Neural crest cell (in vitro differentiated cells): ENCODE data around the gene AFF4. TPM values are rescaled to one million over a fixed set of nuclear protein-coding genes. Genes with fewer than 3 reads are reported as not detected.
"Not testable (repeated sequence)": the region's sequence is repeated elsewhere in the genome, so short reads cannot be mapped to it uniquely, and the experiment has no call there.

Experiments used
- DNase-seq: peaks from one replicate; pipeline ENCODE4 v3.0.0; 2021; ENCODE audit warnings: low read depth, mixed read lengths, low spot score
- H3K27ac Mint-ChIP-seq: one replicate; pipeline ENCODE4 v1.8.0; 2021; ENCODE audit warnings: mild to moderate bottlenecking, mixed read lengths; ENCODE audit not compliant: unreplicated experiment
- H3K27me3 Mint-ChIP-seq: 2 replicates; pipeline ENCODE4 v1.8.0; 2021; ENCODE audit warnings: low read depth, mild to moderate bottlenecking, mixed read lengths
- H3K36me3 Mint-ChIP-seq: 2 replicates; pipeline ENCODE4 v1.8.0; 2021; ENCODE audit warnings: low read depth, mild to moderate bottlenecking, mixed read lengths
- H3K4me1 Mint-ChIP-seq: 2 replicates; pipeline ENCODE4 v1.8.0; 2021; ENCODE audit warnings: mixed read lengths
- H3K4me3 Mint-ChIP-seq: one replicate; pipeline ENCODE4 v1.8.0; 2021; ENCODE audit warnings: mild to moderate bottlenecking, mixed read lengths
- H3K9me3 Mint-ChIP-seq: 2 replicates; pipeline ENCODE4 v1.8.0; 2021; ENCODE audit warnings: mixed read lengths
- total RNA-seq: library from RNA; stranded (reverse); gene quantifications from 2 replicates; pipeline ENCODE4 v1.2.1, GENCODE V29; 2021
- TF ChIP-seq, protein P1 (sequence below): fragments of 200-600 bp; sonication (generic); conservative IDR thresholded peaks from 2 replicates; pipeline ENCODE4 v1.5.0; 2021; ENCODE audit warnings: antibody characterized with exemption, mild to moderate bottlenecking

AFF4 gene
- total RNA-seq, 1 donor from 2014 or later = 64.7 TPM

DNA sequence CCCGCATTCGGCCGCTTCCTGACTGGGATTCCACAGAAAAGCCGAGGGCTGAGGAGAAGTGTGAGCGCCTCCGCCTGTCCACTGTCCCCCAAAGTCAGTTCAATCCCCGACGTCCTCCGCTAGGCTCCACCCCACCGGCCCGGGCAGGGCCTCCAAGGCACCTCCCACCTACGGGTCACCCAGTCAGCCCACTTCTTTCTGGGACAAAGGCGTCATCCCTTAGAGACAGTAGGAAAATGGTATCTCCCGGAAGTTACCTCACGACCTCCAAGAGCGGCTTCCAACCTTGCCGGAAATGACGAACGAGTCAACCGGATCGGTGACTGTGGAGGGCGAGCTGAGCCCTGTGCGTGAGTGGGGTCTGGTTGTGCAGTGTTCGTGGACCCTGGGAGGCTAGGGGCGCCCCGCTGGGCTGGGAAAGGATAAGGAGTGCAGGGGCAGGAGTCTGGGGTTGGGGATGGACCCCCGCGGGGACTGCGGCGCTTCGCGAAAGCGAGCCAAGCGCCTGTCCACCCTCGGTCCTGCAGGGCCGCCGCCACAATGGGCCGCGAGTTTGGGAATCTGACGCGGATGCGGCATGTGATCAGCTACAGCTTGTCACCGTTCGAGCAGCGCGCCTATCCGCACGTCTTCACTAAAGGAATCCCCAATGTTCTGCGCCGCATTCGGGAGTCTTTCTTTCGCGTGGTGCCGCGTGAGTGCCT lies 96.9 kb downstream of the AFF4 start, which contains the start of the genes GDF9 and UQCRQ:
Gene GDF9 (minus strand): TSS at position 128 of the 704 bp plus-strand sequence. CDS start 1,936 bp downstream, outside the sequence.
Gene UQCRQ (plus strand): TSS at position 301 of the 704 bp plus-strand sequence. CDS start 240 bp downstream, at position 541.
- TF ChIP-seq, protein P1, sequence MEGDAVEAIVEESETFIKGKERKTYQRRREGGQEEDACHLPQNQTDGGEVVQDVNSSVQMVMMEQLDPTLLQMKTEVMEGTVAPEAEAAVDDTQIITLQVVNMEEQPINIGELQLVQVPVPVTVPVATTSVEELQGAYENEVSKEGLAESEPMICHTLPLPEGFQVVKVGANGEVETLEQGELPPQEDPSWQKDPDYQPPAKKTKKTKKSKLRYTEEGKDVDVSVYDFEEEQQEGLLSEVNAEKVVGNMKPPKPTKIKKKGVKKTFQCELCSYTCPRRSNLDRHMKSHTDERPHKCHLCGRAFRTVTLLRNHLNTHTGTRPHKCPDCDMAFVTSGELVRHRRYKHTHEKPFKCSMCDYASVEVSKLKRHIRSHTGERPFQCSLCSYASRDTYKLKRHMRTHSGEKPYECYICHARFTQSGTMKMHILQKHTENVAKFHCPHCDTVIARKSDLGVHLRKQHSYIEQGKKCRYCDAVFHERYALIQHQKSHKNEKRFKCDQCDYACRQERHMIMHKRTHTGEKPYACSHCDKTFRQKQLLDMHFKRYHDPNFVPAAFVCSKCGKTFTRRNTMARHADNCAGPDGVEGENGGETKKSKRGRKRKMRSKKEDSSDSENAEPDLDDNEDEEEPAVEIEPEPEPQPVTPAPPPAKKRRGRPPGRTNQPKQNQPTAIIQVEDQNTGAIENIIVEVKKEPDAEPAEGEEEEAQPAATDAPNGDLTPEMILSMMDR = no peak
- Mint-ChIP-seq H3K4me1 (peaks cover 30% of the 10 kb centered on the region), H3K9me3 (no peaks in the 10 kb centered on the region), H3K36me3 (peaks cover 11% of the 10 kb centered on the region), H3K4me3 (peak within 1 kb of the TSS; percentile 100), H3K27ac (peak within 1 kb of the TSS; percentile 100), H3K27me3 (peaks cover 9% of the 10 kb centered on the region)
- peak; percentile 82 for DNase-seq

DNA sequence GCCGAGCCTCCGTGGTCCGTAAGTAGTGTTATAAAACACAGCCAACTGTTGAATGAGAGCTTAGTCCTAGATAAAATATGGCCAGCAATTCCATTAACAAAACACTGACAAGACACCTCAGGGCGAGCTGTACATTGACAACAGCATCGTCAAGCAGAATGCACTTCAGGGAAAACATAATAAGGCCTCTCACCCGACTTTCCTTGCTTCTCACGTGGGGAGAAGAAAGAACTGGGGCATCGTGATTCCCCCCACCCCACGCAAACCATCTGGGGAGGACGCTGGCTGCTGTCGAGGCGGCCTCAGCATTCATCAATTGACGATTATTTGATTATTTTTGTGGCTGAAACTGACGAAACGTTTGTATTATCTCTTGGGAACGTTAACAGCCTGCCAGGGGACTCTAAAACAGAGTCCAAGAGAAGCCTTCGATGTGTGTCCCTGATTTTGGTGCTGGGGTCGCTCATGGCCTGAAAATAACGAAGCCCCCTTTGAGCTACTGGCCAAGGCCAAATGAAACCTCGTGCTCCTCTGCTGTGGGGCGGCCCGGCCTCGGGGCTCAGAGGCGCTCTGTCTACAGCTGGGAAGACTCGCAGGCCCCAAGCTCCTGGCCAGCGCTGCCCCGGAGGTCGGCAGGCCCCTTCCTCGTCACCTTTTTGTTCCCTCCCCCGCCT lies 97.6 kb downstream of the AFF4 start:
- Mint-ChIP-seq H3K27ac (peak overlapping the region; percentile 100), H3K36me3 (peaks cover 11% of the 10 kb centered on the region), H3K9me3 (no peaks in the 10 kb centered on the region), H3K27me3 (peaks cover 10% of the 10 kb centered on the region), H3K4me3 (peak overlapping the region; percentile 100), H3K4me1 (peaks cover 30% of the 10 kb centered on the region)
- no peak for DNase-seq
- TF ChIP-seq, protein P1 = no peak

DNA sequence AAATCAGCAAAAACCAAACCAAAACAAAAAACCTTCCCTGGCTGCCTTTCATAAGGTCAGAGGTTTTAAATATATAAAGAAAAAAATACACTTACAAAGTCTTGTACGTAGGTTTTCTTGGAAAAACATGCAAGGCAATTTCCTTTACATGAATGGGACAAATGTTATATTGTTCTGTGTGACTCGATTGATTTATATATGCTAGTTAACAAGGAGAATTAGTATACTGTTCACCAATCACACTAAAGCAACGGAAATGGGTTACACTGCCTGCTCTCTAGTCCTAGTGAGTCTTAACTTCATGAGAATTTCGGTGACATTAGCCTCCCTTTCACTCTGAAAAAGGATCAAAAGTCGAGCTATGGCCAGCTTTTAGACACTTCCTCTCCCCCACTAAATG lies 102.7 kb downstream of the AFF4 start:
- peaks cover 6% of the 10 kb centered on the region for H3K4me1 Mint-ChIP-seq
- no peak for DNase-seq
- H3K9me3 Mint-ChIP-seq = no peaks in the 10 kb centered on the region
- TF ChIP-seq, protein P1 = no peak
- H3K27ac Mint-ChIP-seq = no peak overlapping the region
- no peak overlapping the region for H3K4me3 Mint-ChIP-seq
- H3K27me3 Mint-ChIP-seq = peaks cover 15% of the 10 kb centered on the region
- no peaks in the 10 kb centered on the region for H3K36me3 Mint-ChIP-seq

DNA sequence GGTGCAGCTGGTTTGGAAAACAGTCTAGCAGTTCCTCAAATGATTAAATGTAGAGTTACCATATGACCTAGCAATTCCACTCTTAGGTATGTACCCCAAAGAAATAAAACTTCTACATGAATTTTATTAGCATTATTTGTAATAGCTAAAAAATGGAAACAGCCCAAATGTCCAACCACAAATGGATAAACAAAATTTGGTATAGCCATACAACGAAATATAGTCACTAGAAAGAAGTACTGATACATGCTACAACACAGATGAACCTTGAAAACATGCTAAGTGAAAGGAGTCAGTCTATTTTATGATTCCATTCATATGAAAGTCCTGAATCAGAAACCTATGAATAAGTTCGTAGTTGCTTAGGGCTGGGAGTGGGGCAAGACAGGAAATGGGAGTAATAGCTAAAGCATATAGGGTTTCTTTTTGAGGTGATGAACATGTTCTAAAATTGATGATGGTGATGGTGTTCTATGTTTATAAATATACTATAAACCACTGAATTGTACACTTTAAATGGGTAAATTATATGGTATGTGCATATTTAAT lies 103.5 kb downstream of the AFF4 start:
- no peaks in the 10 kb centered on the region for H3K36me3 Mint-ChIP-seq

DNA sequence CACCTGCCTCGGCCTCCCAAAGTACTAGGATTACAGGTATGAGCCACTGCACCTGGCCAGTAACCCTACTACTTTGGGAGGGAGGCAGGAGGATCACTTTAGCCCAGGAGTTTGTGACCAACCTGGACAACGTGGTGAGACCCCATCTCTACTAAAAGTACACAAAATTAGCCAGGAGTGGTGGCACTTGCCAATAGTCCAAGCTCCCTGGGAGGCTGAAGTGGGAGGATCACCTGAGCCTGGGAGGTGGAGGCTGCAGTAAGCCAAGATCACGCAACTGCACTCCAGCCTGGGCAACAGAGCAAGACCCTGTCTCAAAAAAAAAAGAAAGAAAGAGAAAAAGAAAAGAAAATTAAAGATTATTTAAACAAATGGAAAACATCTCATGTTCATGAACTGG lies 107.4 kb downstream of the AFF4 start:
- H3K36me3 Mint-ChIP-seq = no peaks in the 10 kb centered on the region
- no peaks in the 10 kb centered on the region for H3K9me3 Mint-ChIP-seq
- H3K4me1 Mint-ChIP-seq = no peaks in the 10 kb centered on the region
- H3K27me3 Mint-ChIP-seq = peaks cover 9% of the 10 kb centered on the region
- DNase-seq = no peak
- no peak overlapping the region for H3K4me3 Mint-ChIP-seq
- no peak overlapping the region for H3K27ac Mint-ChIP-seq
- TF ChIP-seq, protein P1 = no peak

More for the DNA sequence above, 103.5 kb downstream of the AFF4 start:
- DNase-seq = no peak
- H3K9me3 Mint-ChIP-seq = no peaks in the 10 kb centered on the region
- H3K4me1 Mint-ChIP-seq = no peaks in the 10 kb centered on the region
- TF ChIP-seq, protein P1 = no peak
- H3K27ac Mint-ChIP-seq = no peak overlapping the region
- H3K27me3 Mint-ChIP-seq = peaks cover 15% of the 10 kb centered on the region
- no peak overlapping the region for H3K4me3 Mint-ChIP-seq

DNA sequence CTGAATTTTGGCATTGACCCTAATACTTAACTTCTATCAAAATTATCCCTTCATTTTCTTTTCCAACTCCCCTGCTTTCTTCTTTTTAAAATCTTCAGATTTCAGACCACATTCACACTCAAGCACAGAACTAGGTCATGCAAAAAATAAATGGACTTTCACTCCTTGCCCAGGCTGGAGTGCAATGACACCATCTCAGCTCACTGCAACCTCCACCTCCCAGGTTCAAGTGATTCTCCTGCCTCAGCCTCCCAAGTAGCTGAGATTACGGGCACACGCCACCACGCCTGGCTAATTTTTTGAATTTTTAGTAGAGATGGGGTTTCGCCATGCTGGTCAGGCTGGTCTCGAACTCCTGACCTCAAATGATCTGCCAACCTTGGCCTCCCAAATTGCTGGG lies 108.4 kb downstream of the AFF4 start:
- H3K27ac Mint-ChIP-seq, H3K27me3 Mint-ChIP-seq, H3K4me1 Mint-ChIP-seq, DNase-seq, H3K4me3 Mint-ChIP-seq, H3K36me3 Mint-ChIP-seq, H3K9me3 Mint-ChIP-seq: not testable (repeated sequence)
